Heart left ventricle (tissue), 16 donors: ENCODE data around the gene DRC1. TPM values are rescaled to one million over a fixed set of nuclear protein-coding genes. Genes with fewer than 3 reads are reported as not detected.

ENCODE experiments used
- ATAC-seq, 4 donors: fragments of 200-7000 bp; cut with Tn5 transposase; one replicate each; pipeline ENCODE4 v1.9.1; 2020 to 2022; ENCODE audit warnings: moderate library complexity in 4 of 4, mild to moderate bottlenecking in 3 of 4, moderate number of reproducible peaks in 1 of 4
- DNase-seq, 5 donors: peaks; one replicate each; pipeline ENCODE4 v3.0.0-alpha.2; 2020
- H3K27ac ChIP-seq, 12 donors: fragments of 200-600 bp; sonication (generic) in 4 of 12; one replicate each; pipeline versions ENCODE4 v1.5.0 to v1.8.0; 2016 to 2022; ENCODE audit warnings: mild to moderate bottlenecking in 2 of 12
- H3K27me3 ChIP-seq, 9 donors: fragments of 200-600 bp; sonication (generic) in 2 of 9; one replicate each; pipeline versions ENCODE4 v1.5.1 to v1.8.0; 2016 to 2022; ENCODE audit warnings: mild to moderate bottlenecking in 3 of 9
- H3K36me3 ChIP-seq, 9 donors: fragments of 200-600 bp; sonication (generic) in 2 of 9; one replicate each; pipeline versions ENCODE4 v1.5.0 to v1.8.0; 2018 to 2022; ENCODE audit warnings: mild to moderate bottlenecking in 2 of 9
- H3K4me1 ChIP-seq, 12 donors: fragments of 200-600 bp; sonication (generic) in 4 of 12; one replicate each; pipeline versions ENCODE4 v1.5.0 to v1.8.0; 2016 to 2022; ENCODE audit warnings: mild to moderate bottlenecking in 3 of 12
- H3K4me3 ChIP-seq, 12 donors: fragments of 200-600 bp; sonication (generic) in 4 of 12; one replicate each; pipeline versions ENCODE4 v1.5.0 to v1.8.0; 2017 to 2022; ENCODE audit warnings: mild to moderate bottlenecking in 9 of 12, moderate library complexity in 4 of 12
- H3K9me3 ChIP-seq, 12 donors: fragments of 200-600 bp; sonication (generic) in 4 of 12; one replicate each; pipeline versions ENCODE4 v1.5.0 to v1.8.0; 2016 to 2022; ENCODE audit warnings: mild to moderate bottlenecking in 1 of 12
- POLR2A ChIP-seq, 2 donors: fragments of 450-650 bp; IDR thresholded peaks; one replicate each; pipeline ENCODE4 v1.6.1; 2017; ENCODE audit warnings: antibody characterized with exemption in 2 of 2, mild to moderate bottlenecking in 2 of 2, moderate library complexity in 2 of 2
- WGBS, 4 donors: extraction: QIAGEN DNeasy Blood & Tissue Kit in 2 of 4; methylation state at CpG; one replicate each; pipeline versions ENCODE4 v1.1.5 to v1.1.7; 2013 to 2018; 5-methylcytosine and 5-hydroxymethylcytosine counted together
- intact Hi-C, 10 donors: fragments of 100-400 bp; cut with DNase I; formaldehyde crosslinking; loops; one replicate each; pipeline versions ENCODE4 v1.11.1 to v1.14.2; 2022
- polyA plus RNA-seq, 2 donors: library from polyadenylated mRNA; stranded (reverse); fragments of 200-250 nt; gene quantifications; one replicate each; pipeline ENCODE4 v1.2.3, GENCODE V29; 2013
- total RNA-seq, 9 donors: library from RNA; depleted of rRNA in 2 of 9; stranded (reverse); fragments of >200 nt in 2 of 9; fragmentation: NEBNext Ultra II Directional in 3 of 9; extraction: Animal tissue kit (Norgen Biotek cat#: 25700) in 3 of 9; gene quantifications; one replicate each; pipeline versions ENCODE4 v1.1.0 to v1.2.4, GENCODE V29; 2016 to 2023
- TF ChIP-seq, protein P1 (sequence below), 12 donors: fragments of 200-600 bp; sonication (generic) in 4 of 12; IDR thresholded peaks; one replicate each; pipeline versions ENCODE4 v1.5.0 to v1.8.0; 2018 to 2022; ENCODE audit warnings: antibody characterized with exemption in 12 of 12, mild to moderate bottlenecking in 5 of 12
- donor health status: ischemic (EF 13 %, LVEDD 7.1; RV severe dilation, severe dysfunction).
- donor health status: healthy with polysubstance abuse.
- donor health status: DM: no; HTN: yes; CAD: no.
- donor health status: DM: no; HTN: no; CAD: no.
- donor health status: ischemic (EF 25% LVEDD 6.9; RV normal size, moderate dysfunction).
- donor health status: ischemic (EF 25% LVEDD 5.7; RV mildly dilated, moderate dysfunction).
- donor health status: healthy.
- donor health status: DM: yes; HTN: yes; CAD: no.
- donor health status: ischemic (EF 35%, LVEDD 5.7; RV mildly dilated, moderate dysfunction).
- donor health status: nonischemic (EF 11% LVEDD 7.7; RV severe dilation, severe dysfunction).
- donor health status: DM: yes; HTN: yes; CAD: no.
- donor health status: PGD.
- donor health status: ischemic (EF 29% LVEDD 5.4; RV normal size, mild dysfunction).
- donor health status: nonischemic (EF 23%, LVEDD 6.1; RV moderate dilation, normal function).

The DRC1 gene
- total and polyA plus RNA-seq, 11 donors, result 0.15 to 0.73 (median 0.44) TPM; not detected in 8

DNA sequence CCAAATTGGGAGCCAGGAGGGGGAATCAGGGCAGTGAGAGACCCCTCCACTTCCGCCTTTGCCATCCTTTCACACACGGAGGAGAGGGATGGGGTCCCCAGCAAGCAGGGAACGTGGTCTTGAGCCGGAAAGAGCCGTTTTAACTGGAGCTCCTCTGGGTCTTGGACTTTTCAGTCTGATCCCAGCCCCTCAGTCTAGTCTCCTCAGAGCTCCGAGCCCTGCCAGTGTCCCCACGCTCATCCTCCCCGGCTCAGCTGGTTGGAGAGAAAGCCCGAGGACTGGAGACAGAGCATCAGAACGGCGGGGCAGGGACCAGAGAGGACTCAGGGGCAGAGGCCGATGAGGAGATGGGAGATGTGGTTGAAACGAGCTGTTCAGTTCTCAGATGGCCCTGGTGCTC, 102.3 kb downstream of the DRC1 start:
- TF ChIP-seq, protein P1, sequence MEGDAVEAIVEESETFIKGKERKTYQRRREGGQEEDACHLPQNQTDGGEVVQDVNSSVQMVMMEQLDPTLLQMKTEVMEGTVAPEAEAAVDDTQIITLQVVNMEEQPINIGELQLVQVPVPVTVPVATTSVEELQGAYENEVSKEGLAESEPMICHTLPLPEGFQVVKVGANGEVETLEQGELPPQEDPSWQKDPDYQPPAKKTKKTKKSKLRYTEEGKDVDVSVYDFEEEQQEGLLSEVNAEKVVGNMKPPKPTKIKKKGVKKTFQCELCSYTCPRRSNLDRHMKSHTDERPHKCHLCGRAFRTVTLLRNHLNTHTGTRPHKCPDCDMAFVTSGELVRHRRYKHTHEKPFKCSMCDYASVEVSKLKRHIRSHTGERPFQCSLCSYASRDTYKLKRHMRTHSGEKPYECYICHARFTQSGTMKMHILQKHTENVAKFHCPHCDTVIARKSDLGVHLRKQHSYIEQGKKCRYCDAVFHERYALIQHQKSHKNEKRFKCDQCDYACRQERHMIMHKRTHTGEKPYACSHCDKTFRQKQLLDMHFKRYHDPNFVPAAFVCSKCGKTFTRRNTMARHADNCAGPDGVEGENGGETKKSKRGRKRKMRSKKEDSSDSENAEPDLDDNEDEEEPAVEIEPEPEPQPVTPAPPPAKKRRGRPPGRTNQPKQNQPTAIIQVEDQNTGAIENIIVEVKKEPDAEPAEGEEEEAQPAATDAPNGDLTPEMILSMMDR (IDR thresholded peaks at IDR 0.05), result no peak
- TF ChIP-seq POLR2A (IDR thresholded peaks at IDR 0.05), result no peak
- H3K27me3 ChIP-seq, result peaks cover 0 to 14% (median 0%) of the 10 kb centered on the region in 9 donors
- DNase-seq (peak in 2 of 5 donors; percentile 15 to 17), ATAC-seq (no peak)
- no peak overlapping the region for H3K27ac ChIP-seq
- peaks cover 0 to 12% (median 5%) of the 10 kb centered on the region in 12 donors for H3K4me1 ChIP-seq
- H3K4me3 ChIP-seq, result peak overlapping the region in 7 of 12 donors; percentile 19 to 54 (median 50)
- intact Hi-C loops, result loop anchor here in 6 of 10 donors (5.0 to 10.0 kb wide), 2 partner anchors 71 to 73 kb away; no protein-coding TSS in a partner anchor
- 46 to 60% (median 52%) methylated on average over 13 of the region's 13 CpGs for WGBS, 4 donors
- H3K9me3 ChIP-seq, result no peaks in the 10 kb centered on the region
- H3K36me3 ChIP-seq, result no peaks in the 10 kb centered on the region

DNA sequence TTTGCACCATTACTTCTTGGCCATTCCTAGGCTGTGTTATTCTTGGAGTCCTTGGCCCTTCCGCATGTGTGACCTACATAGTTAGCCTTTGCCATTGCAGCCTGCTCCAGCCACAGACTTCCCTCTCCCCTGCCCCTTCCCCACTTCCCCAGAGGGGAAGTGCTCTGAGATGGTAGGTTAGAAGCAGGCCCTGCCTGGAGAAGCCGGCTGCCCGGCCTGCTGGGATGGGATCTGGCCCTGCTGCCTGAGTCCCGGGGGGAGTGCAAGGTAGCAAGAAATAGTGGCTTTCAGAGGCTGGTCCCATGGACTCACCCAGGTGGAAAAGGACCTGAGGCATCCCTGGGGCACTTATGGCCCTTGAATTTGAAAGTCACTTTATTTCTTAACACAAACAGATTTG, 104.6 kb downstream of the DRC1 start:
- no peak for ATAC-seq
- TF ChIP-seq, protein P1 (IDR thresholded peaks at IDR 0.05), result no peak
- no peak for TF ChIP-seq POLR2A (IDR thresholded peaks at IDR 0.05)
- H3K9me3 ChIP-seq, result no peaks in the 10 kb centered on the region
- H3K27me3 ChIP-seq, result peaks cover 0 to 14% (median 0%) of the 10 kb centered on the region in 9 donors
- no peaks in the 10 kb centered on the region for H3K36me3 ChIP-seq
- intact Hi-C loops, result loop anchor here in 2 of 10 donors (10.0 kb wide), 1 partner anchor 69 kb away; no protein-coding TSS in a partner anchor
- no peak overlapping the region for H3K4me3 ChIP-seq
- DNase-seq, result no peak
- H3K27ac ChIP-seq, result no peak overlapping the region
- 49 to 64% (median 57%) methylated on average over 4 of the region's 4 CpGs for WGBS, 4 donors
- peaks cover 0 to 12% (median 5%) of the 10 kb centered on the region in 12 donors for H3K4me1 ChIP-seq

Other genes with a start within 250 kb of the DRC1 start
- 1 to 10 TPM in 4 of 9 donors, under 1 TPM in 5; 0.47 to 4.1 (median 0.83) TPM for gene GAREM2, start 228.8 kb upstream of the DRC1 start, total RNA-seq
- under 1 TPM; 0.42 to 0.76 TPM for gene GAREM2, start 228.8 kb upstream of the DRC1 start, polyA plus RNA-seq
- 100 to 1,000 TPM; 285 to 786 (median 407) TPM for gene HADHA, start 157.3 kb upstream of the DRC1 start, total RNA-seq
- 100 to 1,000 TPM; 202 to 235 TPM for gene HADHA, start 157.3 kb upstream of the DRC1 start, polyA plus RNA-seq
- 1,000 to 10,000 TPM in 4 of 9 donors, 100 to 1,000 TPM in 5; 684 to 1,915 (median 836) TPM for gene HADHB, start 157.0 kb upstream of the DRC1 start, total RNA-seq
- 100 to 1,000 TPM; 526 TPM for gene HADHB, start 157.0 kb upstream of the DRC1 start, polyA plus RNA-seq
- gene SELENOI, start 55.8 kb upstream of the DRC1 start, total RNA-seq, result 10 to 100 TPM in 6 of 9 donors, 1 to 10 TPM in 3; 8.1 to 14.9 (median 12.0) TPM
- gene SELENOI, start 55.8 kb upstream of the DRC1 start, polyA plus RNA-seq, result 10 to 100 TPM in 1 of 2 donors, 1 to 10 TPM in 1; 1.9 to 10.2 TPM
- gene ADGRF3, start 55.1 kb upstream of the DRC1 start, total RNA-seq, result under 1 TPM in 2 of 9 donors, not detected in 7; 0.13 to 0.69 TPM
- under 1 TPM in 1 of 2 donors, not detected in 1; 0.08 TPM for gene ADGRF3, start 55.1 kb upstream of the DRC1 start, polyA plus RNA-seq
- under 1 TPM in 1 of 9 donors, not detected in 8; 0.14 TPM for gene OTOF, start 76.2 kb downstream of the DRC1 start, total RNA-seq
- under 1 TPM; 0.03 to 0.04 TPM for gene OTOF, start 76.2 kb downstream of the DRC1 start, polyA plus RNA-seq
- gene CIB4, start 239.4 kb downstream of the DRC1 start, total RNA-seq, result not detected
- not detected for gene CIB4, start 239.4 kb downstream of the DRC1 start, polyA plus RNA-seq